CD14-positive monocyte (primary cell): Measurements from ENCODE around the gene AP2B1. TPM values are rescaled to one million over a fixed set of nuclear protein-coding genes. Genes with fewer than 3 reads are reported as not detected.

Source experiments
- DNase-seq, 3 donors: peaks; one replicate each; pipeline ENCODE4 v3.0.0-alpha.2; 2011 to 2022
- H2AFZ ChIP-seq: 2 replicates; pipeline ENCODE4 v1.6.0; 2012; ENCODE audit warnings: mild to moderate bottlenecking, low read depth, low read length, inconsistent platforms; ENCODE audit not compliant: insufficient read depth, poor library complexity, severe bottlenecking
- H3K27ac ChIP-seq, 2 donors: 1 replicate in 1 of 2; 2 replicates in 1 of 2; pipeline ENCODE4 v1.5.1; 2012 to 2013; ENCODE audit warnings: low read length in 2 of 2, control low read depth in 1 of 2, inconsistent platforms in 1 of 2, low read depth in 1 of 2, mild to moderate bottlenecking in 1 of 2
- H3K27me3 ChIP-seq, 2 donors: one replicate each; pipeline versions ENCODE4 v1.6.0 to v1.6.1; 2011 to 2013; ENCODE audit warnings: low read length in 2 of 2; ENCODE audit not compliant: control insufficient read depth in 2 of 2, insufficient read depth in 2 of 2
- H3K36me3 ChIP-seq, 2 donors: replicated peaks in 1 of 2; 1 replicate in 1 of 2; 2 replicates in 1 of 2; pipeline versions ENCODE4 v1.5.1 to v1.6.1; 2012 to 2013; ENCODE audit warnings: low read length in 2 of 2, control low read depth in 1 of 2, inconsistent platforms in 1 of 2, mild to moderate bottlenecking in 1 of 2; ENCODE audit not compliant: insufficient read depth in 2 of 2, control insufficient read depth in 1 of 2
- H3K4me1 ChIP-seq, 2 donors: 1 replicate in 1 of 2; 2 replicates in 1 of 2; pipeline versions ENCODE4 v1.5.1 to v1.6.1; 2012 to 2013; ENCODE audit warnings: low read length in 2 of 2, control low read depth in 1 of 2, inconsistent platforms in 1 of 2, mild to moderate bottlenecking in 1 of 2, moderate library complexity in 1 of 2; ENCODE audit not compliant: insufficient read depth in 2 of 2, control insufficient read depth in 1 of 2
- H3K4me2 ChIP-seq: replicated peaks from 2 replicates; pipeline ENCODE3; 2012; ENCODE audit warnings: low read length, moderate library complexity, mild to moderate bottlenecking; ENCODE audit not compliant: poor library complexity, severe bottlenecking; ENCODE audit errors: extremely low read depth
- H3K4me3 ChIP-seq, 3 experiments: fragments of 200-600 bp in 1 of 3; sonication (generic) in 1 of 3; replicated peaks in 1 of 3; 1 replicate in 2 of 3; 2 replicates in 1 of 3; pipeline ENCODE4 v1.5.1; 2011 to 2013; ENCODE audit warnings: low read length in 3 of 3, mild to moderate bottlenecking in 3 of 3, control low read depth in 2 of 3, low read depth in 2 of 3, inconsistent platforms in 1 of 3, moderate library complexity in 1 of 3
- H3K79me2 ChIP-seq: 2 replicates; pipeline ENCODE4 v1.6.0; 2012; ENCODE audit warnings: mild to moderate bottlenecking, control low read depth, inconsistent platforms, low read length, moderate library complexity; ENCODE audit not compliant: insufficient read depth
- H3K9ac ChIP-seq: 2 replicates; pipeline ENCODE4 v1.6.0; 2017; ENCODE audit warnings: low read length, mild to moderate bottlenecking; ENCODE audit not compliant: insufficient read depth, poor library complexity, severe bottlenecking
- H3K9me3 ChIP-seq, 2 donors: replicated peaks in 1 of 2; 1 replicate in 1 of 2; 2 replicates in 1 of 2; pipeline versions ENCODE4 v1.5.1 to v1.6.1; 2012 to 2013; ENCODE audit warnings: low read length in 2 of 2, control low read depth in 1 of 2; ENCODE audit not compliant: control insufficient read depth in 1 of 2, insufficient read depth in 1 of 2
- H4K20me1 ChIP-seq: 2 replicates; pipeline ENCODE4 v1.6.0; 2012; ENCODE audit warnings: mild to moderate bottlenecking, low read length, control low read depth, moderate library complexity; ENCODE audit not compliant: insufficient read depth
- H3K27ac Mint-ChIP-seq, 7 donors: one replicate each; pipeline ENCODE4 v1.8.0; 2020; ENCODE audit warnings: mild to moderate bottlenecking in 7 of 7, mixed read lengths in 7 of 7, moderate library complexity in 6 of 7, inconsistent platforms in 2 of 7
- H3K27me3 Mint-ChIP-seq, 3 donors: one replicate each; pipeline ENCODE4 v1.8.0; 2021 to 2022; ENCODE audit warnings: low read depth in 3 of 3, mild to moderate bottlenecking in 3 of 3, mixed read lengths in 3 of 3, moderate library complexity in 3 of 3, inconsistent platforms in 1 of 3
- H3K36me3 Mint-ChIP-seq, 2 donors: one replicate each; pipeline ENCODE4 v1.8.0; 2020; ENCODE audit warnings: mixed read lengths in 2 of 2, inconsistent platforms in 1 of 2, mild to moderate bottlenecking in 1 of 2
- H3K4me1 Mint-ChIP-seq: one replicate; pipeline ENCODE4 v1.8.0; 2020; ENCODE audit warnings: mild to moderate bottlenecking, mixed read lengths
- H3K4me3 Mint-ChIP-seq, 2 donors: one replicate each; pipeline ENCODE4 v1.8.0; 2020; ENCODE audit warnings: mild to moderate bottlenecking in 2 of 2, mixed read lengths in 2 of 2, moderate library complexity in 1 of 2
- H3K9me3 Mint-ChIP-seq, 7 donors: one replicate each; pipeline ENCODE4 v1.8.0; 2020 to 2022; ENCODE audit warnings: mixed read lengths in 7 of 7, mild to moderate bottlenecking in 6 of 7, moderate library complexity in 6 of 7, inconsistent platforms in 2 of 7
- WGBS: methylation state at CpG from one replicate; pipeline ENCODE4 v1.1.5; 2013; ENCODE audit warnings: missing lambda C conversion rate; ENCODE audit not compliant: insufficient coverage; 5-methylcytosine and 5-hydroxymethylcytosine counted together
- intact Hi-C, 2 donors: fragments of 100-400 bp; cut with micrococcal nuclease; formaldehyde crosslinking; loops; one replicate each; pipeline versions ENCODE4 v1.15.0 to v1.15.1; 2023
- polyA plus RNA-seq, 3 donors: library from polyadenylated mRNA; depleted of rRNA in 1 of 3; unstranded in 2 of 3; stranded (reverse) in 1 of 3; fragments of 300-500 nt in 2 of 3; fragments of >200 nt in 1 of 3; fragmentation: Illumina TruSeq in 2 of 3; gene quantifications; 1 replicate in 2 of 3; 2 replicates in 1 of 3; pipeline ENCODE4 v1.2.3, GENCODE V29; 2012 to 2021
- TF ChIP-seq, protein P1 (sequence below): fragments of 200-600 bp; IDR thresholded peaks from one replicate; pipeline ENCODE4 v1.8.0; 2022; ENCODE audit warnings: antibody characterized with exemption, mild to moderate bottlenecking

Gene AP2B1
- polyA plus RNA-seq, 3 donors = 28.7 to 44.2 (median 29.4) TPM

DNA sequence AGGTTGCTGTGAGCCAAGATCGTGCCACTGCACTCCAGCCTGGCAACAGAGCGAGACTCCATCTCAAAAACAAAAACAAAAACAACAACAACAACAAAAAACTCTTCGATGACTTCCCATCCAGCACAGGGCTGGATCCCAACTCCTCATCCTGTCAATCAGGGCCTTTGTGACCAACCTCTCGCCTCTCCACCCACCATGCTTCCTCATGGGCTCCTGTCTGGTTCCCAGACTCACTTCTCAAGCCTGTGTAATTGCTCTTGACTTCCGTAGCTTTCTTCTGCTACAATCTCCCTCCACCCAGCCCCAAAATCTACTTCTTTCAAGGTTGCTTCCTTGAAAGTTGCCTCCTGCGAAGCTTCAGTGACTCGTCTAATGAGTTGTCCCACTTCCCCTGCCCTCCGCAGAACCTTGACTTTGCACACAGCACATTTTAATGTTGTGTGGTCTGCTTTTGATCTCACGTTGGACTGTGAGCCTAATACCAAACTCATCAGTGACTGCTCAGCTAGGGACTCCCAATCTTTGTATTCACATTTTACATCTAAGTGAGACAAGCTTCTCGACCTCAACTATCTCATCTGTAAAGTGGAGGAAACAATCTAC, 143.4 kb downstream of the AP2B1 start:
- Histone ChIP-seq H3K36me3 (peaks cover 19 to 32% of the 10 kb centered on the region in 2 donors), H3K27ac (no peak overlapping the region), H3K79me2 (no peaks in the 10 kb centered on the region), H3K4me3 (no peak overlapping the region), H3K9me3 (no peaks in the 10 kb centered on the region), H4K20me1 (no peaks in the 10 kb centered on the region), H3K9ac (no peak overlapping the region), H2AFZ (no peak overlapping the region), H3K27me3 (peaks cover 5 to 23% of the 10 kb centered on the region in 2 donors), H3K4me2 (no peak overlapping the region), H3K4me1 (peaks cover 4 to 7% of the 10 kb centered on the region in 2 donors)
- H3K9me3 Mint-ChIP-seq = peaks cover 0 to 3% (median 0%) of the 10 kb centered on the region in 7 donors
- TF ChIP-seq, protein P1, sequence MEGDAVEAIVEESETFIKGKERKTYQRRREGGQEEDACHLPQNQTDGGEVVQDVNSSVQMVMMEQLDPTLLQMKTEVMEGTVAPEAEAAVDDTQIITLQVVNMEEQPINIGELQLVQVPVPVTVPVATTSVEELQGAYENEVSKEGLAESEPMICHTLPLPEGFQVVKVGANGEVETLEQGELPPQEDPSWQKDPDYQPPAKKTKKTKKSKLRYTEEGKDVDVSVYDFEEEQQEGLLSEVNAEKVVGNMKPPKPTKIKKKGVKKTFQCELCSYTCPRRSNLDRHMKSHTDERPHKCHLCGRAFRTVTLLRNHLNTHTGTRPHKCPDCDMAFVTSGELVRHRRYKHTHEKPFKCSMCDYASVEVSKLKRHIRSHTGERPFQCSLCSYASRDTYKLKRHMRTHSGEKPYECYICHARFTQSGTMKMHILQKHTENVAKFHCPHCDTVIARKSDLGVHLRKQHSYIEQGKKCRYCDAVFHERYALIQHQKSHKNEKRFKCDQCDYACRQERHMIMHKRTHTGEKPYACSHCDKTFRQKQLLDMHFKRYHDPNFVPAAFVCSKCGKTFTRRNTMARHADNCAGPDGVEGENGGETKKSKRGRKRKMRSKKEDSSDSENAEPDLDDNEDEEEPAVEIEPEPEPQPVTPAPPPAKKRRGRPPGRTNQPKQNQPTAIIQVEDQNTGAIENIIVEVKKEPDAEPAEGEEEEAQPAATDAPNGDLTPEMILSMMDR = no peak
- H3K4me3 Mint-ChIP-seq = no peak overlapping the region
- H3K36me3 Mint-ChIP-seq = peaks cover 32 to 35% of the 10 kb centered on the region in 2 donors
- peak overlapping the region in 1 of 7 donors; percentile 65 for H3K27ac Mint-ChIP-seq
- intact Hi-C loops = no loop called here
- DNase-seq = no peak
- WGBS = 94% methylated on average over 5 of the region's 10 CpGs
- H3K4me1 Mint-ChIP-seq = peaks cover 11% of the 10 kb centered on the region
- H3K27me3 Mint-ChIP-seq = peaks cover 26 to 34% (median 26%) of the 10 kb centered on the region in 3 donors

DNA sequence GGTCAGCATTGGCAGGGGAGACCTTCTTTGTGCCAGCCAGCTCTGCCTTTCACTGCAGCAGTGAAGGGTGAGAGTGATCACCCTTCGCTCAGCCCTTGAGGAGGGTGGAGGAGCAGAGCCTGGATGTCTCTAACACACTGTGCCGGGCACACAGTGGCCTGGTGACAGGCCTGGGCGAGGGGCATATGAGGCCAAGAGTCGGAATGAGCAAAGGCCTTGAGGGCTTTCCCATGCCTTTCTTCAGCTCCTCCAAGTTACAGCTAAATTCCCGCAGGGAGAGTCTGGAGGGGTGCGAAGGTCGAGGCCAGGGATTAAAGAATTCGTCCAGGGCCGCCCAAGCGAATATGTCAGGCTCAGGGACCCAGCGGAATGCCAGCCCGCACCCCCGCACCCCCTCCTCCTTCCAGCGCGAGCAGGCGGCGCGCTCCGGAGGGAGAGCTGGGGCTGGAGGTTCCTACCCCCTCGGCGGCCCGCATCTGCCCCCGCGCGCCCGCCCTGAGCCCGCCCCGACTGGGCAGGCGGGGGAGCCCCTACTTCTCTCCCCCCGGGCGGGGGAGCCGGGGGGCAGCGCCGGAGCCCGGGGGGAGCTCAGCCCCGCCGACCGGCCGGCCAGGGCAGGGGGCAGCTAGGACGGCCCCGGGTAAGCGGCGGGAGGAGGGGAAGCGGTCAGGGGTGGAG, 144.3 kb downstream of the AP2B1 start, which contains the start of gene RASL10B:
Gene RASL10B (plus strand): TSS at position 401 of the 678 bp plus-strand sequence. CDS start 3,546 bp downstream, outside the sequence.
- peaks cover 23 to 26% of the 10 kb centered on the region in 2 donors for H3K36me3 Mint-ChIP-seq
- H3K27me3 ChIP-seq = peaks cover 5 to 23% of the 10 kb centered on the region in 2 donors
- intact Hi-C loops = no loop called here
- peaks cover 26 to 34% (median 26%) of the 10 kb centered on the region in 3 donors for H3K27me3 Mint-ChIP-seq
- DNase-seq = no peak
- H3K4me3 Mint-ChIP-seq = peak within 1 kb of the TSS; percentile 24 to 82
- TF ChIP-seq, protein P1 = no peak
- no peak within 1 kb of the TSS for H3K9ac ChIP-seq
- no peak within 1 kb of the TSS for H3K27ac ChIP-seq
- H3K9me3 ChIP-seq = no peaks in the 10 kb centered on the region
- H3K4me1 ChIP-seq = peaks cover 4 to 7% of the 10 kb centered on the region in 2 donors
- peaks cover 11% of the 10 kb centered on the region for H3K4me1 Mint-ChIP-seq
- H3K36me3 ChIP-seq = peaks cover 12 to 23% of the 10 kb centered on the region in 2 donors
- no peaks in the 10 kb centered on the region for H4K20me1 ChIP-seq
- peak within 1 kb of the TSS in 1 of 3 experiments; percentile 40 for H3K4me3 ChIP-seq
- peak within 1 kb of the TSS; percentile 33 for H3K4me2 ChIP-seq
- no peak within 1 kb of the TSS for H2AFZ ChIP-seq
- H3K9me3 Mint-ChIP-seq = peaks cover 0 to 3% (median 0%) of the 10 kb centered on the region in 7 donors
- H3K79me2 ChIP-seq = no peaks in the 10 kb centered on the region
- WGBS = 10% methylated on average over 9 of the region's 44 CpGs
- peak within 1 kb of the TSS in 1 of 7 donors; percentile 65 for H3K27ac Mint-ChIP-seq
